ENCODE measurements around the gene SIAH3.

The SIAH3 gene

DNA sequence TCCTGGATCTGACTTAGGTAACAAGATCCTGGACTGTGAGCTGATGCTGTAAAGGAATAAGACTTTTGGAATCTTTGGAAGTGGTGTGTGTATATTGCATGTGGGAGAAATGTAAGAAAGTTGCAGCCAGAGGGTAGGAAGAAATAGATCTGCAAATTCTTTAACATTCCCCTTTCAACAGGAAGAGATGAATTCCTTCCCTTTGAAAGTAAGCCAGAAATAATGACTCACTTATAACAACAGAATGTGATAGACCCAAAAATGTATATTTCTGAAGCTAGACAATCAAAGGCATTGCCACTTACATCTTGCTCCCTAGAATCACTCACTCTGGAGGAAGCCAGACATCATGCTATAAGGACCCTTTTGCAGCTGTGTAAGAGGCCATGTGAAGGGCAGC, 9.8 kb upstream of the SIAH3 start:
- DNase-seq (ENCODE audit: low spot score) = no peak

DNA sequence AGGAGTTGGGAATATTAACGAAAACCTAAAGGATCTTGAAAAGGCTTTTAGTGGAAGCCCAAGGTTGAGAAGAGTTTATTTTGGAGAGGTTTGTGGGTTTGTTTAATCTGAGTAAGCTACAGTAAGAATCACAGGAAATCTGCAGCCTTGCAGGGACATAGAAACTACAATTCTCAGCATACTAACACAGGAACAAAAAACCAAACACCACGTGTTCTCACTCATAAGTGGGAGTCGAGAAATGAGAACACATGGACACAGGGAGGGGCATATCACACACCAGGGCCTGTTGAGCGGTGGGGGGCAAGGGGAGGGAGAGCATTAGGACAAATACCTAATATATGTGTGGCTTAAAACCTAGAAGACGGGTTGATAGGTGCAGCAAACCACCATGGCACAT, 8.7 kb upstream of the SIAH3 start:
- no peak for DNase-seq (ENCODE audit: low spot score)

DNA sequence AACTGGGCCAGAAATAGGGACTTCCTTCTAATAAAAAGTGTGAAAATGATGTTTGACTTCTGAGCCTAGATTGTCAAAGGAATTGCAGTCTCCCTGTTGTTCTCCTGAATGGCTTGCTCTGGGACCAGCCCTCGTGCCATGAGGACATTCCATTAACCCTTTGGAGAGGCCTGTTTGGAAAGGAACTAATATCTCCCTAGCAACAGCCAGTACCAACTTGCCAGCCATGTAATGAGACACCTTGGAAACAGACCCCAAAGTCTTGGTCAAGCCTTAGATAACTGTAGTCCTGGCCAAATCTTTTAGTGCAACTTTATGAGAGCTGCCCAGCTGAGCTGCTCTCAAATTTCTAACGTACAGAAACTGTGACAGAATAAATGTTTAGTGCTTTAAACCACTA, 8.2 kb upstream of the SIAH3 start:
- DNase-seq (ENCODE audit: low spot score) = no peak

DNA sequence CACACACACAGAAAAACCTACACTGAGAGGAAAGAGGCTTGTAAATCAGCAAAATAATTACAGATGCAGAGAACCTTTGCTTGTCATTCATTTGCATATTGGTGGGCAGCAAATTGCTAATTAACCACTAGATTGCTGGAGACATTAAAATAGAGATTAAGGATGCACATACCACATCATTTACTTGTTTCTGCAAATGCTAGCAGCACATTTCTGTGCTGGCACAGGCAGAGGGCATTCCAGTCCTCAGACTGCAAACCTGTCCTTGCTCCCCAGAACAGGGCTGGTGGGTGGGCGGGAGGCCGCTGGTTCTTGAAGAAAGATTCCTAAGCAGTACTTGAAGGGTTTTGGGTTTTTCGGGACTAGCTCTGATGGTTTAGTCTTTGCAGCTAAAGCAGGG, 941 bp upstream of the SIAH3 start:
- DNase-seq (ENCODE audit: low spot score) = no peak

DNA sequence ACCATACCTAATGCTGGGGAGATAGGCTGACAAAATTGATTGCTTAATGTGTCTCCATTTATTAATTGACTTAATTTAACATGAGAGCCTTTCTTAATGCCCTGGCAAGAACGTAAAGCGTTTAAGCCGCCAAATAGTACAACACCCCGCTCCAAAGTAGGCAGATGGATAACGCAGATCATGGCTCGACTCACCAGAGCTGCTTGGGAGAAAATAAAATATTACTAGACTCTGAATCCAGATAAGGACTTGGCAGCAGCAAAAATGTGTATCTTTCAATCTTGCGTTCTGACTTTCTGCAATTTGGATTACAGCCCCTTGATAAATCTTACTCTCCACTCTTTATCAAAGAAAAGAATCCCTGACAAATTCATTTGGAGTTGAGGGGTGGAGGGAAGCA, 403 bp upstream of the SIAH3 start:
- DNase-seq (ENCODE audit: low spot score) = no peak

DNA sequence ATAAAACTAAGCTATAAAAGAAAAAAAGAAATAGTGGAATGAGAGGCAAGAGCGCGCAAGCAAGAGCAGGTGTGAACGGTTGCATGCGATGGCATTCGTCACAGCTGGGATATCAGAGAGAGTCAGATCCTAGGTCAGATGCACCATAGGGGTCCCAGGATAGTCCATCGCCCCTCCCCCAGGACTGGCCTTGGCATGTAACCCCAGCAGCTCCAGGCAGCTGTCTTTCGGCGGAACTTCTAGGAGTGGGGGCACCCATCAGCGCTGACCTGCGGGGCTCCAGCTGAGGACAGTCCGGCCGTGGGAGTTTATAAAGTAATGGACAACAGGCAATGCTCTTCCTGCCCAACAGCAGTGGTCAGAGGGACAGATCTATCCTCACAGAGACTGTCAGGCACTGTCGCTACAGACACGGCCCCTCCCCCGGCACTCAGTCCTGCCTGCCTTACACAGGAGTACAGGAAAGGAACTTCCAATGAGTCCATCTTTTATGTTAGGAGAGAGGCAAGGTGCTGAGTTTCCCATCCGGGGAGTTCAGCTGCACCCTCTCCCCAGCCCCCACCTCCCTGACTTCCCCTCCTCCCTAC, 1.4 kb downstream of the SIAH3 start:
- no peak for DNase-seq (ENCODE audit: low spot score)

DNA sequence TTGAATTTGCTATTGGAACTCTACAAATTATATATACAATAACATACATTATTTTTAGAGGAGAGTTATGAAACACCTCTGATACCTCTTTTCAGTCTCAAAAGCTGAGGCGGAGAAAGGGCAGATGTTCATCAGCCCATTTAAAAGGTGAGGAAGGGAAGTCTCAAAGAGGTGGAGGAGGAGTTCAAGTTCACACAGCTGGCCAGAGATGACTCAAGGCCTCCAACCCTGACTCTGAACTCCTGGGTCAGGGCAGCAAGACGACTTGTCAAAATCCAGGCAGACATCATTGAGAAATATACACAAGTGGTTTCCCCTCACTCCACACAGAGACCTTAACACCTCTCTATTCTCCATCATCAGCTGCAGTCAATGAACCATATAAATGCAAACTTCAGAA, 2.1 kb downstream of the SIAH3 start:
- DNase-seq (ENCODE audit: low spot score) = no peak

DNA sequence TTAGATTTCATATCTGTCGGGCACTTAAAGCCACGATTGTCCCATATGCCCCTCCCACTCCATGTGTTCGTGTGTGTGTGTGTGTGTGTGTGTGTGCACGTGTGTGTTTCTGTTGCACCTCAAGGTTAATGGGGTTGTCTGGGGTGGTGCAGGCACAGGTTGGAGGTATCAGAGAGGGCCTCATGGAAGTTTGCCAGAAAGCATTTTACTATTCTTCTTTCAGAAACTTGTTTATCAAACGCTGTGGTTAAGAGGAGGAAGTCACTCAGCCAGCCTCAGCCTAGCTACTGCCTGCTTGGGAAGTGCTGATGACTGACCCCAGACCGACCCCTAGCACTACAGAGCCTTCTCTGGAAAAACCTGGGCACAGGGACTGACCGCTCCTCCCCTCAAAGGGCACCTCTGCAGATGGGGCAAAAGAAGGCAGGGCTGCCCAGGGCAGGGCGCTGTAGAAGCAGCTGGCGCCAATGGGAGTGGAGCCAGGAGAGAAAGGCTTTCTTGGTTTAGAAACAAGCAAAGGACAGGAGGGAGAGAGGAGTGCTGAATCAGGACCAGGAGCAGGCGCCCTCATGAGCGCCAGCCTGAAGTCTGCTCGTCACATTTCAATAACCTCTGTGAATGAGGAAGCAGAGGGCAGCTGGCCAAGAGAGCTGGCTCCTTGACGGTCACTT, 3.9 kb downstream of the SIAH3 start:
- no peak for DNase-seq (ENCODE audit: low spot score)

DNA sequence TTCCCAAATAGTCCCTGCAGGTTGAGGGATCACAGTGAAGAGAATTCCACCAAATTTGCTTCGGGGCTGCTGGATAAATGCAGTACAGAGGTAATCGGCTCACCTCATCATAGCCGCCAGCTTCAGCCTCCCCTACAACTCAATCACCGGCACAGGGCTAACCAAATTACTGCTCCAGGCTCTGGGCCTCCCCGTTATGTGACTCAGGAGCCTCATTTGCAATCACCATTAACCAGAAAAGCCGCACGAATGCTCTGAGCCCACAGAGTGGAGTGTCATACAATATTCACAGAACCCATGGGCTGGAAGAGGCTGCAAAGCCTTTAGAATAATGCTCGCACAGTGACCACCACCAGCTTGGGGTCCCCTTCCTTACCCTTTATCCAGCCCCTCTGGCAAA, 4.9 kb downstream of the SIAH3 start:
- no peak for DNase-seq (ENCODE audit: low spot score)

DNA sequence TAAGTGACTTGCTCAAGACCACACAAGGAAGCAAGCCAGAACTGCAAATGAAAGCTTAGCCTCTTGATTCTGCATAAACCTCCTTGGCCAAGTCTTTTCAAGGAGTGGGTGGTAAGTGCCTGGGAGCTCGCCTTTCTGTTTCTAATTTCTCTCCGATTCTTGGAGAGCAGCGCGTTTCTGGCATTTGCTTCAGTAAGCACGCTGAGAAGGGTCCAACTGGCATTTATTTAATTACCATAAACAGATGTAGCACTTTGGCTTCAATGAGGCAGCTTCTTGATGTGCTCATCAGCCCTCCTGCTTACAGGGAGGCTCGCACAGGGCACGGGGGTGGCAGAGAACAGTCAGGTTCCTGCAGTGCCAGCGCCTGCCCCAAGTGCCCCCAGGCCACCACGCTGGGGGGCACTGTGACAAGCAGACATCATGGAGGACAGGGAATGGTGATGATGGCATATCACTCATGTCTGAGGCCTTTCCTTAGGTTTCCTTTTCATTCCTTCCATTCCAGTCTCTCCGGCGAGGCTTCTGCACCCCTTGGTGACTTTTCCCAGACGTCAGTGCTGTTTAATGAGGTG, 13.3 kb downstream of the SIAH3 start:
- DNase-seq (ENCODE audit: low spot score) = no peak

DNA sequence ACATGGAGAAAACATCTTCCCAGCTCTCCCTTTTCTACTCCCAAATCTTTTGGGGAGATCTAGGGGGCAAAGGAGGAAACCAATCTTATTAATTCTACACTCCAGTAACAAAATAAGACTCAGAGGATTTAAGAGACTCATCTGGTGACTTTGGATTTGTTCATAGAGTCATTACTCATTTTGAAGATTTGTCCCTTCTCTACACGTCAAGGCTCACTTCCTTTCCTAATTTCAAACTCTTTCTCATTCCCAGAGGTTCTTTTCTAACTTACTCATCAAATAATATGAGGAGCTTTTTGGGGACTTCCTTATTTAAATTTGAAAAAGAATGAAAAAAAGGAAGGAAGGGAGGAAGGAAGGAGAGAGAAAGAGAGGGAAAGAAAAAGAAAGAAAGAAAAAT, 14.4 kb downstream of the SIAH3 start:
- no peak for DNase-seq (ENCODE audit: low spot score)

DNA sequence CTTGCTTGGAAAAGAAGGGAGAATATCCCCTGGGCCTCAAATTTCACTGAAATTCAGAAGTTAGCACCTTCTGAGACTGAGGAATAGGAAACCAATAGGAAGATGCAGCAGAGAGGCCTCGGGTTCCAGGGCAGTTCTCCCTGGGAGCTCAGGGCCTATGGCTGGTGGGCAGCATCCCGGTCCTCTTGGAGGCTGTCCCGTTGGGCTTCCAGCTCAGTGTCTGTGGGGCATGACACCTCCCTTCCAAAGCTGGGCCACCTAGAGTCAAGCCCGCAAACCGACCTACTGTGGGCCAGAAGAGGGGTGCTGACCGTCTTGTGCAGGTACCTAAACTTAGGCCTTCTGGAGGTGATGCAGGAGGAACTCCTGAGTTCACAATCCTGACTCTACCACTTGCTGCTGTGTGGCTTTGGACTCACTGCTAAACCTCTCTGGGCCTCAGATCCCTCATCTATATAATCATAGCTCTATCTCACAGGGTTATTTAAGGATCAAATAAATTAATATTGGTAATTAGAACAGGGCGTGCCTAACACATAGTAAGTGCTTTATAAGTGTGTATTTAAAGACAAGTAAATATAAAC, 17.1 kb downstream of the SIAH3 start:
- DNase-seq (ENCODE audit: low spot score) = no peak

DNA sequence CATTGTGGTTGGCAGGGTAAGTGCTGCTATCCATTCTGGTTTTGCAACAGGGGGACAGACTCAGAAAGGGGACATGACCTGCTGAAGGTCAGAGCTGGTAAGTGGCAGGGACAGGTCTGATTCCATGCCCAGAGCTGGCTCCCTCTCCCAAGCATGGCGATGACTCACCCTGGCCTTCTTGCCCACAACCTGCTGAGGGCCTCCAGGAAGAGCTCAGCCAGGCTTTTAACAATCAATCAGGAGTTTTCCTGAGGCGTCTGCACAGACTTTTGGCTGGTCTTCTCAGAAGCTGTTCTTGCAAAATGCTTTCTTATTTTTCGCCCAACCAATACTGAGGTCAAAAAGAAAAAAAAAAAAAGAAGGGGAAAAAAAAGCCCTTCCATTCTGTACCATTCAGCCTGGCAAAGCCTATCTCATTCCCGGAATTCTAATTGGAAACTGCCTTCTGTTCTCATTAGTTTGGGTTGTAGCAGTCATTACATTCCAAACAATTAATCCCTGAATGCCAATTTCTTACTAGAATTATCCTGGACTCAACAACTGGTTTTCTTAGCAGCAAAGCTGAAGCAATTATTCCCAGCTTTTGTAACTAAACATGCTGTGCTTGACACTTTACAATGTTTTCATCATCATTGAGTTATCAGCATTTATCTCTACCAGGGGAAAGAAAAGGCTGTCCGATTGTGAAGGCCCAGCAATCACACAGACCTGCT, 17.7 kb downstream of the SIAH3 start:
- no peak for DNase-seq (ENCODE audit: low spot score)

DNA sequence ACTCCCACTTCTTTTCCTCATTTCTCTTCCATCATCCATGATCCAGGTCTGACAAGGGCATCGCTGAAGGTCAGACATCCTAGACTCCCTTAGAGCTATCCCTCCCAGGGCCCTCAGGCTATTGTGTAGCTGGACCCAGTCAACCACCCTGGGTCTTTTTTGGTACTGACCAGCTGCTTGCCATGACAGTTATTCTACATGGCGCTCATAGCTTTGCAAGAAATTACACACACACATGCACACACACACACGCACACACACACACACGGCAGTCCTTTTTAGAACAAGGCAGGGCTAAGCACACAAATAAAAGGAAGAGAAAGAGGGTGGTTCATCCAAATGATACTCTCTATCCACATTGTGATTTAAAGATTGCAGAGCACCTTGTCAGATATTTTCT, 18.3 kb downstream of the SIAH3 start:
- DNase-seq (ENCODE audit: low spot score) = no peak

DNA sequence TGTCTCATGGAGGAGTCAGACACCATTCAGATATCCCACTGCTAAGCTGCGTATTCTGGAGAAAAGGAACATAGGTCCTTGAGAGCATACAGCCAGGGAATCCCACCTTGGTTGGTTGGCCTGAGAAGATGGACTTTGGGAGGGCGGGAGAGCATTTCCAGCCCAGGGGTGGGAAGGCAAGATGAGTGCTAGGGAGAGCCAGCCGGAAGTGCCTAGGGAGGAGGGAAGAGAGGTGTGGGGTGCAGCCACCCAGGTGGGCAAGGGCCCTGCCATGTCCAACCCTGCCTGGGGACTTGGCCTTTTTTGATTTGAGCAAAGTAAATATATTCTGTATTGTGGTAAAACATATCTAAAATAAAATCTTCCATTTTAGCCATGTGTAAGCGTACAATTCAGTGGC, 19.7 kb downstream of the SIAH3 start:
- no peak for DNase-seq (ENCODE audit: low spot score)

DNA sequence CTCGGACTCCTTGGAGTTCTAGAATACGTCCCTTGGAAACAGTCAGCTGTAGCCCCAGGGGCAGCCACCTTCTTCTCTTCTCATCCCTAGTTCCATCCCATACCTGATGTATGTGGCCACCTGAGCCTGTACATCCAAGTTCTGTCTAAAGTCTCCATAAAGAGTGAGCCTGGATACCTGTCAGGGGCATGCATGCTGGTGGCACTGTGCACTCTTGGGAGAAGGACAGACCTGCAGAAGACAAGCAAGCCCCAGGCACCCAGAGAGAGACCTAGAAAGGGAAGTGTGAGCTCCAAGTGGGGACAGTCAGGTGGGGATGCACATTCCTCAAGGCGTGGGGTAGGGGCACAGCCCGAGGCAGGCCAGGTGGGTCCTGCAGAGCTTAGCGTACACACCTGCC, 21.4 kb downstream of the SIAH3 start:
- DNase-seq (ENCODE audit: low spot score) = no peak

DNA sequence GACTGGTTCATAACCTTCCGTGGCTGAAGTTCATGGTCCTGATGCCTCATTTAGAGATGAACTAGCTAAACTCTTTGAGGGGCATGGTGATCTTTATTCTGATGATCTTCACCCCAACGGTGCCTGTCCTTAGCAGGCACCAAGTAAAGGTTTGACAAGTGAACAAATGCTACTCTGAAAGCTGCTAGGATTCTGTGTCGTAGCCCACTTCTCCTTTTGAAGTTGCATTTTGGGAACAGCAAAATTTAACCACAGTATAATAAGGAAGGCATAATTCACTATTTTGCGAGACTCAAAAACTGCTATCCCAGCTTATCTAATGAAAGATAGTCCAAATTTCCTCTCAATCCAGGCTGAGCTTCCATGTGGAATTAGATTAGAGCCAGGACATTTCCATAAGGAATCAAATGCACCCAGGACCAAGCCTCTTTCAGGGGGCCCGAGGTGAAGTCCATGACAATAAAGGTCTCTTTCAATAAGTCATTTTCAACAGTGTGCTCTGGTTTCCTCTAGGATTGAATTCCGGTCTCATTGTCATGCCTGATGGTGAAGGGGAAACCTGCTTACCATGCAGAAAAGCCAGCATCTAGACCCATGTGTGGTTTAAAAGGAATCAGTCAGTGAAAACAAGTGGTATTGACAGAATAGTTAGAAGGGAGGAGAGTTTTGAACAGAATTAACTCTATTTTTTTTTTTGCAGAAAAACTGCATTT, 23.1 kb downstream of the SIAH3 start:
- DNase-seq (ENCODE audit: low spot score) = no peak

DNA sequence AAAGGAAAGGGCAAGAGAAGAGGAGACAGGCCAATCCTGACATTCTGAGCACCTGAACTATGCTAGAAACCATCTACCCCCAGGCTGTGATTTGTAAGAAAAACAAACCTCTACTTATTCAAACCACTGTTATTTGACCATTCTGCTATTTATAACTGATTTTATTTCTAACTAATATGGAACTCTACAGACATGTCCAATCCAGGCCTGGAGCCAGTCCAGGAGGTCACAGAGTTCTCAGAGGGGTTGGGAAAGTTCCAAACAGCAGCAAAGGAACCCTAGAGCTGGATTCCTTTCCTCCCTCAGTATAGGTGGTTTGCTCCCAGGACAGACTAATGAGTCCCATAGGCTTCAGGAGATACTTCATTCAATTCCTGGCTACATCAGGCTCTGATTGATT, 24.2 kb downstream of the SIAH3 start:
- DNase-seq (ENCODE audit: low spot score) = no peak

DNA sequence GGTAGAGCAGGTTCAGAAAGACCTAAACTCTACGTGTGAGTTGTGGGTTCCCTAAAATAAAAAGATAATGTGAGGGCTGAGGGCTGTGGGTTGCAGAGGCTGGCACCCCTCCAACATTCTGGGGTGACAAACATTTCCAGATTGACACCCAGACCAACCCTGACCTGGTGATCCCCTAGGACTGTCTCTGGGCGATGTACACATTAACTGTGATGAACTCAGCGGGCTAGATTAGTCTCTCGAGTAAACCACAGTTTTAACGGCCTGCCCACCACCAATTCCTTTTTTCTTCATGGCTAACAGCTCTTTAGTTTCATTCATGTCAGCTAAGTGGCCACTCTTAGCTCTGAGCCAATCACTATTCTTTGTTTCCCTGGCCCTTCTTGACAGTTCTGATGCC, 24.8 kb downstream of the SIAH3 start:
- DNase-seq (ENCODE audit: low spot score) = no peak

DNA sequence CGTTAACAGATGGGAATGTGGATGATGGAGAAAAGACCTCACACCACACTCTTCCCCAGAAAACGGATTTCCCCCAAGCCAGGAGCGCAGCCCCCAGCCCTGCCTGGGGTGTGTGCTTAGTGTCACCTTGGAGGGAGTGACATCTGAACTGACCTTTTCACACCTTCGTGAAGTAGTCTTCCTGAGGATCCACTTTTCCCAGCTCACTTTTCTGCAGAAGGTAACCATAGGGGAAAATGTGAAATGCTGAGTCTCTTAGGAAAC, 26.2 kb downstream of the SIAH3 start:
- DNase-seq (ENCODE audit: low spot score) = no peak

DNA sequence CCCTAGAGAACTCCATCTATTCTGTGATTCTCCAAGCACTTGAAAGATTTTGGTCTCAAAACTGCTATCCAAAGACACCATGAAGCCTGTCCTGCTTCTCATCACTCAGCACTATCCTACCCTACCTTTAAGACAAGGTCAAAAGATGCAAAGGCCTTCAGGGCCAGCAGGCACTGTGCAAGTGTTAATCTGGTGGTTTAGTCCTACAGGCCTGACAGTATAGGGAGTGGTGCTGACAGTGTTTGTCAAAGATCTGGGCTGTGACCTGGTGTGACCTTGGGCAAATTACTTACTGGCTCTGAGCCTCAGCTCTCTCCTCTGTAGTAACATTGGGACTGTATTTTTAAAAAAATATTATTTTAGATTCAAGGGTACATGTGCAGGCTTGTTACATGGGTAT, 28.0 kb downstream of the SIAH3 start:
- no peak for DNase-seq (ENCODE audit: low spot score)

DNA sequence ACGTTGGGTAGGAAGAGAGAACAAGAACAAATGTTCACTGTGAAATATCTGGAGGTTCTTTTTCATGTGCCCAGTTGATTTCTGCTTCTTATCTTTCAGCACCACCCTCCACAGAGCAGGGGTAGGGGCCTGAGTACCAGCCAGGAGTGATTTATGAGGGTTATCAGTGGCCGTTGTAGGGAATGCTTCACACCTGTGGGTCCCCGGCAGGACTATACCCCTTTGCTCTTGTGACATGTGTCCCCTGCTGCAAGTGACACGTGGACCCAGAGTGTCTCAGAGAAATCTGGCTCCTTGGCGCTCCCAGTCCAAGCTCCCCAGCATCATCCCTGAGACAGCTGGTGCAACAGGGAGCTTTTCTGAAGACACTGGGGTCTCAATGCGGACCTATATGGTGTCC, 29.7 kb downstream of the SIAH3 start:
- DNase-seq (ENCODE audit: low spot score) = no peak

All from hematopoietic multipotent progenitor cell treated with erythropoietin and hydrocortisone succinate and interleukin-3 and kit ligand, for 15 days (in vitro differentiated cells).